Hepatocyte (in vitro differentiated cells): Measurements from ENCODE around the gene PRKACB.

Experiments used
- CTCF ChIP-seq: fragments of 200-600 bp; sonication (generic); IDR thresholded peaks from 2 replicates; pipeline ENCODE4 v1.5.1; 2016; ENCODE audit warnings: antibody characterized with exemption, mild to moderate bottlenecking; ENCODE audit not compliant: poor library complexity
- EZH2 ChIP-seq: fragments of 200-600 bp; sonication (generic); IDR thresholded peaks from 2 replicates; pipeline ENCODE4 v1.6.1; 2016; ENCODE audit warnings: antibody characterized with exemption, mild to moderate bottlenecking, borderline replicate concordance
- EZH2phosphoT487 ChIP-seq: fragments of 200-600 bp; sonication (generic); IDR thresholded peaks from one replicate; pipeline ENCODE4 v1.6.1; 2018; ENCODE audit warnings: antibody characterized with exemption, mild to moderate bottlenecking, low read depth, moderate library complexity; ENCODE audit not compliant: unreplicated experiment, severe bottlenecking

GRCh38 chr1:84259376-84259775, 115.3 kb downstream of the PRKACB start:
- TF ChIP-seq CTCF (no peak), EZH2phosphoT487 (no peak), EZH2 (no peak)
